SW480 (cell line): ENCODE data around the gene RELL2.
A peak's percentile ranks its signal among the peaks of the same experiment; 100 is the strongest.

Experiments
- DNase-seq: peaks from one replicate; pipeline ENCODE4 v3.0.0-alpha.2; 2016; ENCODE audit warnings: low spot score

The RELL2 gene

DNA sequence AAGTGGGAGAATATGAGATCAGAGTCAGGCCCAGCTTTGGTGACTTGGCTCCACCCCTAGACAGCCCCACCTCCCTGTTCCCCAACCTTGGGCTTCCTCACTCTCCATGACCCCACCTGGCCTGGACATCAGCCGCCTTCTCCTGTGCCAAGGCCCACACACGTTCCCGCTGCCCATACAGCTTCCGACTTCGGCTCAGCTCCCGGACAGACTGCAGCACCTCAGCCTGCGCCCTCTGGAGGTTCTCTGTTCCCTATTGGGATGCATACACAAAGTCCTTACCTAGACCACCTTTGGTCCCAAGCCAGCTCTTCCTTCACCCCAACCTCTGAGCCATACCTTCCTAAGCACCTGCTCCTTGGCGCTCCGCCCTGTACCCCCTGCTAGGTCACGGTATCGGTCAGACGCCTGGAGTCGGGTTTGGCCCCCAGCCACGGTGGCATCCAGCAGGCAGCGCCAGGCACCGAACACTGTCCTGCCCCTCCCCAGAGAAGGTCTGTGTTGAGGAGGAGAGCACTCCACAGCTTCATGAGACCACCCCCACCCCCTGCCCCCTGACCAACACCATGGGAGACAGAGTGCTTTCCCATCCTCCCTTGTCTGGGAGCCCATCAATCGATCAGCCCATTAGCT is 12.4 kb downstream of the RELL2 start:
- no peak for DNase-seq

DNA sequence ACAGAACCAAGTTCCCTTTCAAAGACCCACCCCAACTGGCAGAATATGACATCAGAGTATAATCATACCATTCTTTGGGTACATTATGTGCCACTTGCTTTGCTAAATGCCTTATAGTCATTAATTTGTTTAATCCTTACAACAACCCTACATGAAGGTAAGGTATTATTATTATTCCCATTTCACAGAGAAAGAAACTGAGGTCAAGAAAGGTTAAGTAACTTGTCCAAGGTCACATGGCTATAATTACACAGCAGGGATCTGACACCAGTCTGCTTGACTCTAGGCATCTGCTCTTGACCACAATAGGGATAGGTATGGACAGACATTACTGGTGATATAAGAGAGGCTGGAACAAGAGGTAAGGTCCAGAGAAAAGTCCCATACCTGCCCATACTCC is 13.2 kb downstream of the RELL2 start:
- no peak for DNase-seq

DNA sequence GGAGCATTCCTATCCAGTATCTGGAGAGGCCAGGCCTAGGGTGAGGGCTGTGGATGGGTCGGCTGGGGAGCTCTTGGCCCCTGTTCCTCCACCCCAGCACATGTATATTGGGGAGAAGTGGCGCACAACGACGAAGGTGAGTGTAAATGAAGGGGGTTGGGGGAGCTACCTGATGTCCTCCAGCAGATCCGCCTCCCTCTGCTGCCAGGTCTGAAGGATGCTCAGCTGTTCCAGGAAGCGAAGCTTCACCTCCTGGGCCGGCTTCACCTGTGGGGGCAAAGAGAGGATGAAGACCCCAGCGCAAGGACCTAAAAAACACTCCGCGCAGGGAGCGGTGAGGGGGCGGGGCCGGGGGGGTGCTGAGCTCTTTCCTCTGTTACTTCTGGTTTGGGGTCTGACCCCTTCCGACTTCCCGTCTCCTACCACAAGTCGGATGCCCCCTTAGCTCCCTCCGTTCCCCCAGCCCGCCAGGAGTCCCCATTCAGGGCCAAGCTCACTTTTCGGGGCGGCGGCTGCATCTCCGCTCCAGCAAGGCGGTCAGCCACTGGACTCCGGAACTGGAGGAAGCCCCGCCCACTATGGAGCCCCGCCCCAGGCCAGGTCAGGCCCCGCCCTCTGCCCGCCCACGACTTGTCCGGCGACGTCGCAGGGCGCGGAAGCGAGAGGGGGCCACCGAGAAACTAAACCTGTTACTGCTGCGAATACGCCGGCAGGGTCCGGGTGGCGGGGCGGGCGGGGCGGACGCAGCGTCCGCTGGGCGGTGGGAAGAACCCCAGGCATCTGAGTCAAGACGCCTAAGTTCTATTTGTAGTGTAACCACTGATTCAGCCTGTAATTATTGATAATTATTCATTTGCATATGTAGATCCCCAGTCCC is 14.3 kb downstream of the RELL2 start, which contains the start of gene FCHSD1:
Gene FCHSD1, minus strand, starts transcription at position 568 of the 877 bp plus-strand sequence. Its CDS starts 50 bp downstream, at position 518.
- DNase-seq, result peak; percentile 76

DNA sequence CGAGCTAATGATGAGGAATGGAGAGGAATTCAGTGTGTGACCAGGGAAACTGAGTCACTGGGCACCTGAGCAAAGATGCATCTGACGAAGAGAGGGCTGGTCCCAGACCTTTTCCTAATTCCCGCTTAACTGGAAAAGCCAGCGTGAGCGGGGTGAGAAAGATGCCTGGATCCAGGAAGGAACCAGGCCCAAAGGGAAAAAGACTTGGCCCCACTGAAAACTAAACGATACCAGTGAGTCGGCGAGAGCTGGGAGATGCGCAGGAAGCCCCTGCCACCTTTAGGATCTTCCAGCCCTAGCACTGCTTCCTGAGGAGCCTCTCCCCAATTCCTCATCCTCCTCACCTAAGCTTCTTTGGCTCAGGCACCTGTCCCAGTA is 14.9 kb downstream of the RELL2 start:
- DNase-seq, result no peak

DNA sequence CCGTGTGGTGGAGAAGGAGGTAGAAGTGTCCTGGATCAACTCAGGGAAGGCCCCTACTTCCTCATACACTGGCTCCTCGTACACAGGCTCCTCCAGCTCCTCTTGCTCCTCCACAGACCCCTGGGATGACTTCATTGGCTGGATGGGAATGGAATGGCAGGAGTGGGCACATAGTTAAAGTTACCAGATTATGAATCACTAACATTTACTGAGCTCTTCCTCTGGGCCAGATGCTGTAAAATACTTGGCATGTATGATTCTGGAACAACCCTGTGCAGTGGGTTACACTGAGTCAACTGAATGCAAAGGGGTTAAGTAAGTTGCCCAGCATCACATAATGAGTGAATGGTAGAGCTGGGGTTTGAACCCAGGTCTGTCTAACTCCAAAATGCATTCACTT is 17.5 kb downstream of the RELL2 start:
- DNase-seq, result no peak

DNA sequence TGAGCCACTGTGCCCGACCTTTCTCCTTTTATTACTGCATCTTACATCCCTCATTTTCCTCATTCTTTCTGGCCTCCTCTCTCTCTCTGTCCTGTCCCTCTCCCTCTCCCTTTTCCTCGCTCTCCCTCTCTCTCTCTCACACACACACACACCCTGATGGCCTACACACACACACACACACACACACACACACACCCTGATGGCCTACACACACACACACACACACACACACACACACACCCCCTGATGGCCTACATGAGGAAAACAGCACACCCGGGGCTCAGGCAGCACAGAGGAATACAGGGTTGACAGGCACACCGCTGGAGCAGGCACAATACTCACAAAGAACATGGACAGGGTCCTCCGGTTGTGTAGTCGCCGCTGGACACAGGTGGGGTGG is 18.2 kb downstream of the RELL2 start:
- DNase-seq, result no peak

DNA sequence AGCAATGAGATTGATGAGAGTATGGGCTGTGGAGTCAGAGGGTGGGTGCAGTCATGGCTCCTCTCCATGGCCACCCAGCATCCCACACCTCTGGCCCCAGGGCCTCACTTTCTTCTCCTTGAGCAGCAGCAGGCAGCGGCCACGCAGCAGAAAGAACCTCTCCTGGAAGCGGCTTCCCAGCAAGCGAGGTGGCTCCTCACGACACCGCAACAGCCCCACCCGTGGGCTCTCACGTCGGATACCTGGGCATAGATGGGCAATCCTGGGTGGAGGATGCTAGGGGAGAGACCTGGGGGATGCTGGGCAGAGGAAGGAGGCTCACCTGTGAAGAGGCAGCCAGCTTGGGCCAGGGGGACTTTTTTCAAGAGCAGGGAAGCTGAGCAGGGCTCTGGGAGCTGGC is 19.6 kb downstream of the RELL2 start:
- no peak for DNase-seq

DNA sequence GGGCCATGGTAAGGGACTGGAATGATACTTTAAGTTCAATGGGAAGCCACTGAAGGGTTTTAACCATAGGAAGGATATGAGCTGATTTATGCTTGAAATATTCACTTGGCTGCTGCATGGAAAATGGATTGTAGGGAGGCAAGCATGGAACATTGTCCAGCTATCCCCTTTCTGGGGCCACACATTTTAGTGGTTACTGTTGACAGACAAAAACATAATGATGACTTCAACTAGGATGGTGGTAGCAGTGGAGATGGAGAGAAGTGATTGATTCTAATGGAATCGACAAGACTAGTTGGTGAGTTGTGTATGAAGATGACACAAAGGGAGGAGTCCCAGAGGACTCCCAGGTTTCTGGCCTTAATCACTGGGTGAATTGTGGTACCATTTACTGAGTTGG is 20.6 kb downstream of the RELL2 start:
- no peak for DNase-seq

DNA sequence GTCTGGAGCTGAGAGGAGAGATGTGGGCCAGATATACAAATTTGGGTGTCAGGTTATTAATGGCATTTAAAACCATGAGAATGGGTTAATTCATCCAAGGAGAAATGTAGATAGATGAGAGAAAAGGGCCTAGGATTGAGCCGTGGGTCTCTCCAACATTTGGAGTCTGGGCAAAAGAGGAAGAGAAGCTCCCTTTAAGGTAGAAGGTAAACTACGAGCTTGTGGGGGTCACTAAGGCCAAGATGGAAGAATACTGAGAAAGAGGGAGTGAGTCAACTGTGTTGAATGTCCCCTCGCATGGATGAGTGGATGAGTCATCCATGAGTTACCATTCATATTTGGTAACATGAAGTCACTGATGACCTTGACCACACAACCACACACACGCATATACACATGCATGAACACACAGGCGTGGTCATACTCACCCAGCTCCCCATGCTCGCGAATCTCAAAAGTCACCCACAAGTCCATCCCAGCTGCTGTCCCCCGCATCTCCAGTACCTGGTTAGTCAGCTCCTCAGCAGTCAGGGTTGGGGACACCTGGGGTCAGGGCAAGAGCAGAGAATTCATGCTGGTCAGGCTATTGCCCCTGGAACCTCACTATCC is 21.2 kb downstream of the RELL2 start:
- peak; percentile 94 for DNase-seq

DNA sequence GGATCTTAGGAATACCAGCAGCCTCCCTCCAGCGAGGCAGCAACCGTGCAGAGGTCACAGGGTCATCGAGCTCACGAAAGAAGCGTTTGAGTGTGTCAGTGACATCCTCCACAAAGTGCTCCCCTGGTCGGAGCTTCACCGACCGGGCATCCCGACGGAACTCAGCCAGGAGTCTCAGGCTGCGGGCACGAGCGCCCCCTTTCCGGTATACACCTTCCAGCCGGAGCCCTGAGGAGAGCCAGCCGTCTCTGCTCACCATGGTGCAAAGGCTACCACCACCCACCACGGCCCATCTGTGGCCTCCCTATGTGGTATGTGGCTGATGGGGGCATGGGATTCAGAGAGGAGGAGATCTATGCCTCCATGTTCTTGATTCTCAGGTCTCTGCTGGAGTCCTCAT is 25.2 kb downstream of the RELL2 start:
- no peak for DNase-seq

DNA sequence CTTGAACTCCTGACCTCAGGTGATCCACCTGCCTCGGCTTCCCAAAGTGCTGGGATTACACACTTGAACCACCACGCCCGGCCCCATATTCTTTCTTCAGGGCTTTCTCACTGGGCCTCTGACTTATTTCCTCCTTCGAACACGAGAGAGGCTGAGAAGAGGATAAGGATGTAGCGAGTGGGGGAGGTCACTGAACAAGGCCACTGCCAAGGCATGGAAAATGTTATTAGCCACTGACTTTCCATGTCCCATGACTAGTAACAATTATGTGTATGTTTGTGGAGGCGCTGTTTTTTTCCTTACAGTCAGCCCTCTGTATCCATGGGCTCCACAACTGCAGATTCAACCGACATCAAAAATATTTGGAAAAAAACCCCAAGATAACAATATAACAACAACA is 26.7 kb downstream of the RELL2 start:
- DNase-seq, result no peak

DNA sequence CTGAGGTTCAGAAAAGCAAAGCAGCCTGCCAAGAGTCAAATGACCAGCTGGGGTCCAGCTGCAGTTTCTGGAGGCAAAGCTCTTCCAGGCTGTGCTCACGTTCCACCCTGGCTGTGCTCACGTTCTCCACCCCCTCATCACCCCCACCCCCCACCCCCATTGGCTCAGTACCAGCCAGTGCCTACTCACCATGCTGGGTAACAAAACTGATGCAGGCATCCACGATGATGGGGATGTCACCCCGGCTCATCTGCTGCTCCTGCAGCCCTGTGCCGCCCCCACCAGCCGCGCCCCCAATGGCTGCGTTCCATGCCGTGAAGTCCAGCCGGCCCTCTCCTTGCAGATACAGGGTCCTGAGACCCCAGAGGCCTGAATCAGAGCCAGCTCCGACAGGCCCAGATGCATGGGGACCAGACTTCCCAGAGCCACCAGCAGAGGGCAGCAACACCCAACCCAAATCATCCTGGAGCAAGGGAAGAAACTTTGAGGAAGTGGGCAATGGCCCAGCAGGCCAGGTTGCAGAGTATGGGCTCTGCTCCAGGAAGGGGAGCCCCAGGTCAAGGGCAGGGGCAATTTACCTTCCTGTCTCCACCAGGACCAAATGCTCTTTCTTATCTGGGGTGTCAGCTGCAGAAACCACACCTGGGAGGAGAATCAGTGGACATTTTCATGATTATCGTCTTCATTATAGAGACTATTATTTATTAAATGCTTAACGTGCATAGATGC is 28.1 kb downstream of the RELL2 start:
- peak; percentile 67 for DNase-seq

DNA sequence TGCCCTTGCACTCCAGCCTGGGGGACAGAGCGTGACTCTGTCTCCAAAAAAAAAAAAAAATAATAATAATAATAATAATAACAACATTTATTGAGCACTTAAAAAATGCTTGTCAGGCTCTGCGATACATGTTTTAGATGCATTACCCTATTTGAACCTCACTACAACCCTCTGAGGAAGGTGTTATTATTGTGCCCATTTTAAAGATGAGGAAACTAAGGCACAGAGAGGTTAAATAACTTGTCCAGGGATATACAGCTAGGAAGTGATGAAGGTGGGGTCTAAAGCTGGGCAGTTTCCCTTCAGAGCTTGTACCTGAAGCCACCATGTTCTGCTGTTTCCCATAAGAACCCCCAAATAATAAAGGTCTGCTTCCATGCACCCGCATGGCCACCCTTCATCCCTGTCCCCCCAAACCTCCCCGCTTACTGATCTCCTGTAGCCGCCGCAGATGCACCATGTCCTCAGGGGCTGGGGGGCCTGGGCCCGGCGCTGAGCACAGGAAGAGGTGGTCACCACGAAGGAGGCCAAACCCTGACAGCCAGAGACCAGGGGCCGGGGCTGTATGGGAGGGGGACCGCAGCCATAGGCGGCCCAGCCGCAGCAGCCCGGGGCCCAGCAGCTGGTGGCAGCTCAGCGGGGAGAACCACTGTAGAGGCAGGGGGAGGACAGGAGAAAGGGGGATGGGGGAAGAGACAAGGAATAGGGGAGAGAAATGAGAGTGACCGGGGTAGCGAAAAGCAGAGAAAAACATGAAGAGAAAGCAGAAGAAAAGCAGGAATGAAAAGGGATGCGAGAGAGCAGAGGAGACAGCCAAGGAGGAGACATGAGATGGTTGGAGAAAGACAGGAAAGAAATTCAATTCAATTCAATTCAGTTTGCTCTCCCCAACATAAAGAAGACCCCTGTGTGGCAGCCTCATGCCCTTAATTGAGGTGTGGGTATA is 29.5 kb downstream of the RELL2 start:
- DNase-seq, result no peak

DNA sequence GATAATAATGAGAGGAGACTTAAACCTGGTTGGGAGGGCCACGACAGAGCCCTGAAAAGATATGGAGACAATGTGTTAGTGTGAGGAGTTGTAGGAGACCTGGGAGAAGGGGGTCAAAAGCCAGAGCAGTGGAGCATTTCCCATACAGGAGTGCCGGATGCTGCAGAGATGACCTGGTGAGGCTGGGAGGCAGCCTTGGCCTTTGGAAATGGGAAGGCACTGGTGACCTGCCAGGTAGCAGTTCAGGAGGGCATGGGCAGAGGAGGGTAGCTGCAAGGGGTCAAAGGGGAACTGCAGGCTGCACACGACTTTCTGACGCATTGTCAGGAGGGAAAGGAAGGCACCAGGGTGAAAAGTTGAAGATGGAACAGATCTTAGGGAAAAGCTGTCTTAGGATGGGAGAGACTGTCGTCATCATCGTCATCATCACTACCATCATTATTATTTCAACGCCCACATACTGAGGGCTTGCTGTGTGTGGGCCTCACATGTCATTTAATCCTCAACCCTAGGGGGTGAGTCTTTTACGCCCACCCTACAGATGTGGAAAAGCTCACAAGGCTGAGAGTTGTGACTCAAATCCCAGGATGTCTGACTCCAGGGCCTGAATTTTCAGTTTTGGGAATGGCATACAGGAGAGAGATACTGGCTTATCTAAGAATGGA is 31.9 kb downstream of the RELL2 start:
- DNase-seq, result no peak

DNA sequence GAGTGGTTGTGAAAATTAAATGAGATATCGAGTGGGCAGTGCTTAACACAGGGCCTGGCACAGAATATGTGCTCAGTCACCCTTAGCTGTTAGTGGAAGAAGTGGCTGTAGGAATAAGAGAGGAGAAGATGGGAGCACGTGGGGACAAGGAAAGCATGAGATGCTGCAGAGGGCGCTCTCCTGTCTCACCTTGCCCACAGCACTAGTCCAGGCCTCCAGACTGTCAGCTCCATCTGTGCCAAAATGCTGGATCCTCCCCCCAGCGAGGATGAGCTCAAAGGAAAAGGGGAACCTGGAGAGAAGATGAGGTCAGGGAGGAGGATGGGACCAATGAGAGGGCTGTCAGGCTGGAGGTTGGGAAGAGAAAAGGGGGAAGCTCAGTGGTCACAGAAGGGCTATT is 32.7 kb downstream of the RELL2 start:
- no peak for DNase-seq

DNA sequence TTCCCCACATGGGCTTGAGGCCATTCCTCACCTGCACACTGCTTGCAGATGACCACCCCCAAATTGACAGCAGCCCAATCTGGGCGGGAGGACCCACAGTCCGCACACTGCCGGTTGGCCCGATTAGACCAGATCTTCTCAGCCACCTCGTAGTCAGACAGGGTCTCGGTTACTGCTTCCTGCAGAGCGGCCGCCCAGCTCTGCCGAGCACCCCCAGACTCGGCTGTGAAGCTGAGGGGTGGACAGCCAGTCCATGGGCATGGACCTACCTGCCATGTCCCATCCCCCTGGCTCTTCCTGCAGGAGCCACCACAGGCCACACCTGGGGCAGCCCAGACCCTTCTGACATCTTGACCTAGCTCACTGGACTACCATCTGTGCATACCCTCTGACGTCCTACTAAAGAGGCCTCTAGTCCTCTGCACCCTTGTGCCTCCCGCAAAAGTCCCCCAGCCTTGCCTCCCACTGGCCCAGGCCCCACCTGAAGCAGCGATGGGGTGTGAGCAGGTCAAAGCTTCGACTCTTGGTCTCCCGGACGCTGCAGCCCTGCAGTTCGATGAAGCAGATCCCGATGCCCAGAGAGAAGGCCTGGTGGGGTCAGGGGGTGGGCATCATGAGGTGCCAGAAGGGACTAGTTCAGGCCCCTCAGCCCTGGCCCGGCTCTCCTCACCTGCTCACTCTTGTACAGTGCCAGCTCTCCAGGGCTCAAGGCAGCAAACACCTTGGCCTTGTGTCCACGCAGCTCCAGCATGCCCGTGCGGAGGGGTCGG is 35.5 kb downstream of the RELL2 start:
- no peak for DNase-seq

DNA sequence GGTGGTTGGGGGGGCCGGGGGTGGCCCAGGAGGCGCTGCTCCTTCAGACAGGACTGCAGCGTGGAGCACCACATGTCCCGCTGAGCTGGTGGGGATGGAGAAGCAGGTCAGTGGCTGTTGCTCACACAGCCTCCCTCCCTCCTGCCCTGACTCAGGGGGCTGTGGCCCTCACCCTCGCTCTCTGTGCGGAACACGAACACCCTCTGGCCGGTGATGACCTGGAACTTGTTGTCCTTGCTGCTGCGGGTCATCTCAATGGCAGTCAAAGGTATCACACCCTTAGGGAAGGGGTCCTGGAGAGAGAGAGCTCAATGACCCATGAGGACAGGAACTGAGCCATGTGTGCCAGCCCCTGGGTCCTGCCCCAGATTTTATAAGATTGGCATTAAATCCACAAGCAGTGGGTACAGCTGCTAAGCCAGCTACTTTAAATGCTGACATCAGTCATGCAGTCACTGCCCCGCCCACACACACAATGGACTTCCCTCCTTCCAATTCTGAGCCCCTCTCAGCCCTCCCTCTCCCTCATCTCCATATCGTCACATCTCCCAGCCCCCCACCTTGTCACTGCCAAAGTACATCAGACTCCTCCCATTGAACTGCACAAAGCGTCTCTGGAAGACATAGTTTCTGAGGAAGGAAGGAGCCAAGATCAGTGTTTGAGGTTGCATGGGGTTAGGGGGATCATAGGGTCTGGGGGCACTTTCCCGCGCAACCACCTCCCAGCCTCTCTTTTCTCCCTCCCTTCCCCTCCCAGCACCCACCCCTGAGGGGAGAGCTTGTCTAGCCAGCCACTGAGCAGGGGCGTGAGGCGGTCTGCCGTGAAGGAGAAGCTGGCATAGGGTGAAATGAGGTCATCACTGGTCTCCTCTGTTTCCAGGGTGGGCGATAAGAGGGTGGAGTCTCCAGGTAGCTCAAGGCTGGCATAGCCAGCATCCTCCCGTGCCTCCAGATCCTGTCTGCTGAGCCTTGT is 36.3 kb downstream of the RELL2 start:
- DNase-seq, result no peak

DNA sequence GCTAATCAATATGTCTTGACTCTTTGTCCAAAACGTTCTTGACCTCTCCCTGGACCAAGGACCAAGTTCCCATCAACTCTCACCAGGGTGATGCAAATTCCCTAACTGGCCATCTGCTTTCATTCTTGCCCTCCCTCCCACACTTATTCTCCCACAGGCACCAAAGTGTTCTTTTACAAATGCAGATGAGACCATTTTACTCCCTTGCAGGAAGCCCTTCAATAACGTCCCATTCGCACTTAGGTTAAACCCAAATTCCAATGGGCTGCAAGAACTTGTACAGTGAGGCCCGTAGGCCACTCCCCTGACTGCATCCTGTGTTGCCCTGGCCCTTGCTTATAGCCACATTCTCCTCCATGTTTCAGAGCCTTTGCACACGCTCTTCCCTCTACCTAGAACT is 38.0 kb downstream of the RELL2 start:
- DNase-seq, result no peak

DNA sequence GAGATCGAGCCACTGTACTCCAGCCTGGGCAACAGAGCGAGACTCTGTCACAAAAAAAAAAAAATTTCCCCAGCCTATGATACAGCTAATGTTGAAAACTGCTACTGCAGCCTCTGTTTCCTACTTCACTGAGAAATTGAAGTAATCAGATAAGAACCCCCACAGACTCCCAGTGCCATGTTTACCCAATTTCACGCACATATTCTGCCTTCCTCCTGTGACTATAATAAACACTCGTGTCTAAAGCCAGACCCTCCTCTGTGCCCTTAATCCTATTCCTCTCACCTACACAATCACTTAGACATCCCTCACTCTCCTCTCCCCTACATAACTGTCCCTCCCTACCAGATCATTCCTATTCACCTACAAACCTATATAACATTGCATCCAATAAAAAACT is 38.9 kb downstream of the RELL2 start:
- no peak for DNase-seq
